Hematopoietic multipotent progenitor cell treated with erythropoietin and hydrocortisone succinate and interleukin-3 and kit ligand, for 4 days (in vitro differentiated cells): ENCODE measurements around the gene RHOT2.
A peak's percentile ranks its signal among the peaks of the same experiment; 100 is the strongest.

Experiments
- DNase-seq: peaks from one replicate; pipeline ENCODE4 v3.0.0-alpha.2; 2015

Gene RHOT2

DNA sequence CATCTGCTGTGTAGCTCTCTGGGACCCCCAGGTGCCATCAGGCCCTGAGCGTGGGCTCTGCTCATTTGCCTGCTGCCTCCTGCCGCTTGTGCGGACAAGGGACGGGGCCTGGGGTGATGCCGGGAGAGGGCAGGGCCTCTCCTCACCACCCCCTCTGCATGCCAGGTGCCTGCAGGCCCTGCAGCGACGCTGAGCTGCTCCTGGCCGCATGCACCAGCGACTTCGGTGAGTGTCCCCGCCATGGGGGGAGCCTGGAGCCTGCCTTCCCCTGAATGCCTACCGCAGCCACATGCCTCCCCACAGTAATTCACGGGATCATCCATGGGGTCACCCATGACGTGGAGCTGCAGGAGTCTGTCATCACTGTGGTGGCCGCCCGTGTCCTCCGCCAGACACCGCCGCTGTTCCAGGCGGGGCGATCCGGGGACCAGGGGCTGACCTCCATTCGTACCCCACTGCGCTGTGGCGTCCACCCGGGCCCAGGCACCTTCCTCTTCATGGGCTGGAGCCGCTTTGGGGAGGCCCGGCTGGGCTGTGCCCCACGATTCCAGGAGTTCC, 48.9 kb downstream of the RHOT2 start:
- DNase-seq = no peak

DNA sequence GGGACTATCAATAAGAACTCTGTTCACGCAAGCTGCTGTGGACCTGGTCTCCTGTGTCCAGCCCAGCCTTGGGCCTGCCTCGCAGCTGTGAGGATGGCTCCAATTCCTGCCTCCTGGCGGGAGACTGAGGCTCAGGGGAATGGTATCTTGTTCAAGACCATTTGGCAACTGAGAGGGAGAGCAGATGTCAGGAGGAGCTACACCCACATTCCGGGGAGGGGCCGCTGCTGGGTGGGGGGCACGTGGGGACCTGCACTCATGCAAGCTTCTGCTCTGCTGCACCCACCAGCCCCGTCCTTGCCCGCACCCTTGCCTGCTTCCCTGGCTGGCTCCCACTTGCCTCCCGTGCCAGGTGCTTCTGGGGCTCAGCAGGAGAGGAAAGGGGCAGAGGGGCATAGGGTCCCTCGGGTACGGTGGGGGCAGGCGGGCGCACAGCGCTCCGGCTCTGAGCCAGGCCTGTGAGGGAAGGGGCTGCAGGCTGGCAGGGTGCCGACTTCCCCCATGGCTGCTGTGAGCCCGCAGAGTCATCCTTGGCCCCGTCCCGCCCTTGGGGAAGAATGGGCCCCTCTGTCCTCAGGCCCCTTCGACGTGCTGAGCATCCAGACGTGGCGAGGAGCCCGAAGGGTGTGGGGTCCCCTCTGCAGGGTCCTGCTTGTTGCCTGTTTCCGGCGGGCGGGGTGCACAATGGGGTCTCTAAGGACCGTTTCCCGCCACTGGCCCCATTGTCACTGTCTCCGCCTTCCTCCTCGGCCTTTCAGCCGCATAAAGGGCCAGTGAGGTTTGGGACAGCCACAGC, 49.7 kb downstream of the RHOT2 start:
- no peak for DNase-seq

DNA sequence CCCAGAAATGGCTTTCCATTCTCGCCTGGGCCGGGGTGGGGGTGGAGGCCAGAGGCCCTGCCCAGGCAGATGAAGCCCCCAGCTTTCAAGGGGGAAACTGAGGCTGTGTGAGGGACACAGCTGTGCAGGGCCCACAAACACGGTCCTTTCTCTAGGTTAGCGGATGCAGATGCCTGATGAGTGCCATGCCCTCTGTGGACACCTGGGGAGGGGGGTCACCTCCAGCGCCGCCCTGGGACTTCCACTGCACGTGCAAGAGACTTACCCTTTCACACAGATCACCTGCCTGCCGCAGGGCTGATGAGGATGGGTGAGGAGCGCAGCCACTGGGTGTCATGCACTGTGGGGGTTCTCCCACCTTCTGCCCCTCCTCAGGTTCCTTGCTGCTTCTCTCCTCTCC, 50.5 kb downstream of the RHOT2 start:
- DNase-seq = no peak

DNA sequence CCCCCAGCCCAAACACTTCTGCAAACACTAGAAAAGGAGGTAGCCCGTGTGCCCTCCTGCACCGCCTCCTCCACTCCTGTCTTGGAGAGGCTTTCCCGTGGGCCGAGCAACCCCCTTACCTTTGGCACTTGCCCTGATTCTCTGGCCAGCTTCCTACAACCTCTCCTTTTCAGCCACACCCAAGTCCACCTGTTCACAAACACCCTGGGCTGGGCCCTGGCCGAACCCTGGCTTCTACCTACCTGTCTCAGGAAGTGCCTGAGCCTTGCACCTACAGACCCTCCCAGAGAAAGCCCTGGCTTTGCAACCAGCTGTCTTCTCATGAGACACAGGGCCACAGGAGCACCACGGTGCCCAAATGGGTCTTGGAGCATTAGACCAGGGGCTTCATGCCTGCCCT, 51.0 kb downstream of the RHOT2 start:
- DNase-seq = no peak

DNA sequence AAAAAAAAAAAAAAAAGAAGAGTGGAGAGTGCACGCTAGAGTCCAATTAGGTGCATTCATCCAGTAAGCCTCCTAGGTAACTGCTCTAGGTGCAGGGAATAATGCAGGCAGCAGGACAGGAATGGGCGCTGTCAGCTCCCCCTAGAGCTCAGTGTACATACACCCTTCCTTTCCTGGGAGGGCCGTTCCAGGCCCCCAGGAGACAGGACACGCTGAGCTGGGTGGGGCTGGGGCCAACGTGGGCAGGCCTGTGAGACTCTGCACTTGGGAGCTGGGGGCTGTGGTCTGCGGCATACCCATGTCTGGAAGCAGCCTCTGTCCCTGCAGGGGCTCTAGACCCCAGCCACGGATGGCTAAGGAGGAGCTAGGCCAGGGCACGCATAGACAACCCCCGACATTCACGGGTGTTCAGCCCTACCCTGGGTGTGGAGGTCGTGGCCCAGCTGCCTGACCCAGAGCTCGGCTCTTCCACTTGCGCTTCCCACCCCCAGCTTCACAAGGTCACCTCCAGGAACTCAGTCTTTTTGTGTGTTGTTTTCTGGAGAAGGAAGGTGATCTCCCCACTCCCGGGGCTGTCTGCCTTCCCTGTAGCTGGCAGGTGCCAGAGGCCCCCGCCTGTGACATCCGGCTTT, 52.0 kb downstream of the RHOT2 start:
- DNase-seq = peak; percentile 55

DNA sequence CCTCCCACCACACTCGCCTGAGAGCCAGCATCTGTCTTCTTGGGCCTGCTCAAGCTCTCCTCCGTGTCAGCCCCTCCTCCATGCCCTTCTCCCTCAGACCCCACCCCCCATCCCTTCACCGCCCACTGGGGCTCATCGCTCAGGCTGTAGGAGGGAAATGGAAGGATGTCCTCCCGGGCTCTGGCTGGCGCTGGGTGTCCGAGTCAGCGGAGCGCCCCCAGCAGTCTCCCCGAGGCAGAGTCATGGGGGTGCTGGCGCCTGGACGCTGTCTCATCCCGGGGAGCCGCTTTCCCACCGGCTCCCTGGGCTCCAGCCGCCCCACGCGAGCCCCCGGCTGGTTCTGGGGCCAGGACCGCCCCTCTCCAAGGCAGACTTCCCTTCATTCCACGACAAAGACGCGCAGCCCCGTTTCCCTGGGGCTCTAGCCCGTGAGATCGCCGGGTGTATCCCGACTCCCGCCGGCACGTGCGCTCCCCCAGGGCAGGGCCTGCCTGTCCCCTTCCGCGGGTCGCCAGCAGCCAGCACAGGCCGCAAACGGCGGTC, 52.6 kb downstream of the RHOT2 start:
- DNase-seq = peak; percentile 84

DNA sequence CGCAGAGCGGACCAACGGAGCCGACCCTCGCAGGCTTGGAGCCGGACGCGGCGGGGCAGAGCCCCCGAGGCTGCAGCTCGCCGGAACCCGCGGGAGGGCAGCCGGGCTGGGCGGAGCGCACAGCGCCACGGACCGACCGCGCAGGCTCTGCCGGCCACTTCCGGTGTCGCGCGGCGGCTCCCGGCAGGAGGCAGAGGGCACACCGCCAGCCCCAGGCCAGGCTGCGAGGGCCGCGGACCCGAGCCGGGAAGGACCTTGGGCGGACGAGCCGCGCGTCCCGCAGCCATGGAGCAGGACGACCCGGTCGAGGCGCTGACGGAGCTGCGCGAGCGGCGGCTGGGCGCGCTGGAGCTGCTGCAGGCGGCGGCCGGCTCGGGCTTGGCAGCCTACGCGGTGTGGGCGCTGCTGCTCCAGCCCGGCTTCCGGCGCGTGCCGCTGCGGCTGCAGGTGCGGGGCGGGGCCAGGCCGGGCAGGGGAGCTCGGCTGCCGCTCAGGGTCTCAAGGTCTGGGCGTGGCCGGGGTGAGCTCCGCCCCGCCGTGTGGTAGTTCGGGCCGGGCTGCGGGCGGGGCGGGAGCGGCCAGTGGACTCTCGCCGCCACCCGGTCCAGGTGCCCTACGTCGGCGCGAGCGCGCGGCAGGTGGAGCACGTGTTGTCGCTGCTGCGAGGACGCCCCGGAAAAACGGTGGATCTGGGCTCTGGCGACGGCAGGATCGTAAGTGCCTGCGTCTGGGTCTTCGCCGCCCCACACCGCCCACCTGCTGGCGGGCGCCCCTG, 53.2 kb downstream of the RHOT2 start, which contains the start of gene ANTKMT:
ANTKMT (plus strand) TSS at position 157 of the 775 bp plus-strand sequence; CDS start at position 286, 129 bp downstream.
- peak; percentile 95 for DNase-seq

DNA sequence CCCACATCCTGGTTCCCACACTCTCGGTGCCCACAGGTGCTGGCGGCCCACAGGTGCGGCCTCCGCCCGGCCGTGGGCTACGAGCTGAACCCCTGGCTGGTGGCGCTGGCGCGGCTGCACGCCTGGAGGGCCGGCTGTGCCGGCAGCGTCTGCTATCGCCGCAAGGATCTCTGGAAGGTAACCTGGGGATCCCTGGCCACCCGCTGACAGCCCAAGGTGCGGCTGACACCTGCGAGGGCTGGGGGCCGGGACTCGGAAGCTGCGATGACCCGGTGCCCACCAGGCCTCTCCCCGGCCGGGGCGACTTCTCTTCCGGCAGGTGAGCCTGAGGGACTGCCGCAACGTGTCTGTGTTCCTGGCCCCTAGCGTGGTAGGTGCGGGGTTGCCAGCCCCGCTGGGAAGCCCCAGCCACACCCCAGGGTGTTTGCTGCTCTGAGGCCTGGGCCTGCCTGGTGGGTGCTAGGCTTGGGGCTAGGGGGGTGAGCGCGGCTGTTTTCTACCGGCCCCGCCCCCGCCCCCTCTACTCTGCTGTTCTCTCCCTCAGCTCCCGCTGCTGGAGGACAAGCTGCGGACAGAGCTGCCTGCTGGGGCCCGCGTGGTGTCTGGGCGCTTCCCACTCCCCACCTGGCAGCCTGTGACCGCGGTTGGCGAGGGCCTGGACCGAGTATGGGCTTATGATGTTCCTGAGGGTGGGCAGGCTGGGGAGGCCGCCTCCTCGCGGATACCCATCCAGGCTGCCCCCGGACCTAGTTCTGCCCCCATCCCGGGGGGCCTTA, 54.0 kb downstream of the RHOT2 start:
- no peak for DNase-seq

DNA sequence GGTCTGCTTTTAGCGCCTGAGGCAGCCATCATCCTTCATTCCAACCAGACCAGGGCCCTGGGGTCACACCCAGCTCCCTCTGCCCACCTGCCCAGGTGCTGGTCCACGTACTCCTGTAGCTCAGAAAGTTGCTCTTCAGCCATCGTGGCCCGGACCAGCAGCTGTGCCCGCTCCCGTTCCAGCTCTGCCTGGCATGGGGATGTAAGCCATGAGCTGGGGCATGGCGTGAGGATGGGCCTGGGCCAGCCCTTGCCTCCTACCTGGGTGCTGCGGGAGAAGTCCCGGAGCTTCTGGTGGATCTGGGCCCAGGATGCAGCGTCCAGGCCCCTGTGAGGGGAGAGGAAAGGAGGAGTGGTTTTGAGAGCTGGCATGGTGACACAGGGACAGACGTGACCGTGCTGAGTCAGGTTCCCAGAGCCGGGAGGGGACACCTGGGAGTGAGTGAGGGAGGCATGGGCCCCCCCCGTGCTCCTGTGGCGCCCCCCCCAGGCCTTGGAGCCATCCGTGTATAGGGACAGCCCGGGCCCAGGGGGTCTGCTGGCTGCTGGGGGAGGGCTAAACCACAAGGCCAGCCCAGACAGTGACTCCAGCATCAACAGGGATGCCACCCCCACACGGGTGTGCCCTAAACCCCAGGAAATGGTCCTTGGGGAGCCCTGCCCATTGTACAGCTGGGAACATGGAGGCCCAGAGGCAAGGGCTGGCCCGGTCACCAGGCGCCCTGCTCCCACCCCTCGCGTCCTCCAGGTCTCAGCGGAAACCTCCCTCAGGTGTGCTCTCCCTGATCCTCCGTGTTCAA, 55.1 kb downstream of the RHOT2 start:
- DNase-seq = no peak

DNA sequence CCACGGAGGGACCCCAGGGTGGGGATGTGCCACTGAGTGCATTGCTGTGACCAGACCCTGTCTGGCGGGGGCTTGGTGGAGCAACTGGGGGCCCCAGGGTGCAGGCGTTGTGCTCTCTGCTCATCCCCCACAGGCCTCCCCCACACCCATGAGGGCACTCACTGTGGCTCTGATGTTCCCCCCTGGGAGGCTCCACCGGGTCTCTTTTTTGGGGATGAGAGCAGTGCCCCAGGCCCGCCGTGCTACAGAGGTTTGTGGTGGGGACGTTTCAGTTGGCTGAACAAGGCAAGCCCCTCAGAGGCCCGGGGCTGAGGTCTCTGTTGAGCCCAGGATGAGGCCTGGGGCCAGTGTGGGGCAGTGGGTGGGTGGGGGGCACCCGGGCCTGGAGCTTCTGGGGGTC, 55.8 kb downstream of the RHOT2 start:
- DNase-seq = no peak
